Endothelial cell of hepatic sinusoid (primary cell): ENCODE measurements around the gene B3GALT4.
"Not testable (repeated sequence)": the region's sequence is repeated elsewhere in the genome, so short reads cannot be mapped to it uniquely, and the experiment has no call there.

Experiments used
- in situ Hi-C: cut with HindIII; loops from 2 replicates; pipeline ENCODE4 v1.10.0; 2017; ENCODE audit warnings: low sequenced_read_pairs

Gene B3GALT4

DNA sequence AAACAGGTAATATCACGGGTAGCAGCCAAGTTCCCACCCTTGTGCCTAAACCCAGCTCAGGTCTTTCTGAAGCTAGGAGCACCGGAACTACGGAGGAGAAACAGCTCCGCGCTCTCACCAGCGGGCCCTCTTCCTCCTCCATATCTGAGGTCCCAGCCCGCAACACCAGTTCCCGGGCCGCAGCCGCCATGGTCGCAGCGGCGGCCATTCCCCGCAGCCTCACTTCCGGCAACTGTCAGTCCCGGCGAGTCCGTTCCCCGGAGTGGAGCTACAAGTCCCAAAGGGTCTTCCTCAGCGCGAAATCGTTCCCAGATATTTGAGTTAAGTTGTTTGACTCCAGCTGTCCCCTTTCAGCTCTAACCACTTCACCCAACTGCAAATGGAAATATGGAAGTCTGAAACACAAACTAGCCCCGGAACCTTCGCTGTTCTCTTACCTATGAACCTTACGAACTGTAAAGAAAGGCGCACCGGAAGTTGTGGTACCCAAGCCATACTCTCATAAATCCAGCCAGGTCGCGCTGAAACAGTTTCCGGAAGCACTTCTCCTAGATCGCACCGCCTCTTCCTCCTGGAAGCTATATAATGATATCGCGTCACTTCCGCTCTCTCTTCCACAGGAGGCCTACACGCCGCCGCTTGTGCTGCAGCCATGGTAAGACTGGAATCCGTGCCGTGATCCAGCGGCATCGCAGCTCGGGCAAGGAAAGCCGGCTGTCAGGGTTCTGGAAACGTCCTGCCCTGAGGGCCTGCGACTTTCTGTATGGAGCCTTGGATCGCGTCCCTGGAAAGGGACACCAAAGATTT is 5.3 kb upstream of the B3GALT4 start, which contains the start of the genes RPS18 and VPS52:
RPS18 (plus strand) TSS at position 608 of the 807 bp plus-strand sequence; CDS start at position 653, 45 bp downstream.
VPS52 (minus strand) TSS at position 409 of the 807 bp plus-strand sequence; CDS start at position 208, 201 bp downstream.
- in situ Hi-C loops = no loop called here

DNA sequence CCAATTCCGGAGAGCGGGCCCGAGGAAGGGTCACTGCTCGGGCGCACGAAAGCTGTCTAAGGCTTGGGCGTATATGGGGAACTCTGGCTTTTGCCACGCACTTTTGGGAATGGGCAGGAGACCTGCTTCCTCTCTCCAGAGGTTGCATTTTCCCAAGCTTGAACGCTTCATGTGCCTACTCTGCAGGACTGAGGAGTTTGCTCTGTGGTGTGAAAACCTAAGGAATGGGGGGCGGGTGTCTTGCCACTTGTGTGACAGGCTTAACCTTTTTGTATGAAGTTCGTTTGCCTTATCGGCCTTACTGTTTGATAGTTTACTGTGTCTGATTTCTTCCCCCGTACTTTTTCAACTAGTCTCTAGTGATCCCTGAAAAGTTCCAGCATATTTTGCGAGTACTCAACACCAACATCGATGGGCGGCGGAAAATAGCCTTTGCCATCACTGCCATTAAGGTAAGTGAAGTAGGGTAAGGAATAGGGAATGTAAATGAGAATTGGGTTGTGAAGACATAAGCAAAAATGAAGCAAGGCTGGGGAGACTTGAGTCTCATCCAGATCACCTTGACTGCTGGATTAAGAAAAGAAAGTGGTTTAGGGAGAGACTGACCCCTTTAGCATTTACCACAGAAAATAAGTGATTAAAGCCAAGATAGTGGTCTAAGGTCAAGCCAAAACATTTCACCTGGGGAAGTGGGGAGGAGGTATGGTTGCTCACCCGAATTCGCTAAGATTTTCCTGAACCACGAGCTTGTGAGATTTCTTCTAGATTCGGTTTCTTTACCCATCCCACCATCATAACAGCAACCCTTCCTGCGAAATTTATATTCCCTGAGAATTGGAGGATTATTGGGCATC is 4.4 kb upstream of the B3GALT4 start:
- in situ Hi-C loops = no loop called here

DNA sequence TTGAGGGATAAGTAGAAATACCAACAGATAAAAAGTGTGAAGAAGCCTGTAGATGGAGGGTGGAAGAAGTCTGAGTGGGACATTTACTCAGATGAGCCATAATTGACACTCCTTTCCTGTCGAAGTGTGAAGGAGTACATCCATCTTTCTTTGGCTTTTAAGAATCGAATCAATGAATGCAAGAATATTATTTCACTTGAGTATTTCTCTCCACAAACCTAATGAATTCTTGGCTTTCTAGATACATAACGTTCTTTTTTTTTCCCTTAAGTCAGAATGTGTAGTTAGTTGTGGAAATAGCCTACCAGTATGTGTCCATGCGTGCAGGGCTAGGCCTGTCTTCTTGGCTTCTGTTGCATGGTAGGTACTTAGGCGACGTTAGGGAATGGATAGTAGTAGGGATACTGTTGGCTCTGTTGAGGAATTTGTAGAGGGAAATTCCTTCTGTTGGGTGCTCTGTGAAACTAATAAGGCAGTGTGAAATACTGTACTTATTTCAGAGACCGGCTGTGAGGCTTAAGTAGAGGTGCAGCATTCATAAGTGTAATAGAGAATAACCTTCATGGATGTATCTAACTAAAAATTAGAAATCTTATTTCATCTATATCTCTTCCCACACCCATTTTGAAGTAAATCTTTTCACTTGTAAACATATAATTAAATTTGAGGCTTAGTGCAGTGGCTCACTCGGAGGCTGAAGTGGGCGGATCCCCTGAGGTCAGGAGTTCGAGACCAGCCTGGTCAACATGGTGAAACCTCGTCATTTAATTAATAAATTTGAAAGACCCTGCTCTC is 3.6 kb upstream of the B3GALT4 start:
- in situ Hi-C loops = no loop called here

DNA sequence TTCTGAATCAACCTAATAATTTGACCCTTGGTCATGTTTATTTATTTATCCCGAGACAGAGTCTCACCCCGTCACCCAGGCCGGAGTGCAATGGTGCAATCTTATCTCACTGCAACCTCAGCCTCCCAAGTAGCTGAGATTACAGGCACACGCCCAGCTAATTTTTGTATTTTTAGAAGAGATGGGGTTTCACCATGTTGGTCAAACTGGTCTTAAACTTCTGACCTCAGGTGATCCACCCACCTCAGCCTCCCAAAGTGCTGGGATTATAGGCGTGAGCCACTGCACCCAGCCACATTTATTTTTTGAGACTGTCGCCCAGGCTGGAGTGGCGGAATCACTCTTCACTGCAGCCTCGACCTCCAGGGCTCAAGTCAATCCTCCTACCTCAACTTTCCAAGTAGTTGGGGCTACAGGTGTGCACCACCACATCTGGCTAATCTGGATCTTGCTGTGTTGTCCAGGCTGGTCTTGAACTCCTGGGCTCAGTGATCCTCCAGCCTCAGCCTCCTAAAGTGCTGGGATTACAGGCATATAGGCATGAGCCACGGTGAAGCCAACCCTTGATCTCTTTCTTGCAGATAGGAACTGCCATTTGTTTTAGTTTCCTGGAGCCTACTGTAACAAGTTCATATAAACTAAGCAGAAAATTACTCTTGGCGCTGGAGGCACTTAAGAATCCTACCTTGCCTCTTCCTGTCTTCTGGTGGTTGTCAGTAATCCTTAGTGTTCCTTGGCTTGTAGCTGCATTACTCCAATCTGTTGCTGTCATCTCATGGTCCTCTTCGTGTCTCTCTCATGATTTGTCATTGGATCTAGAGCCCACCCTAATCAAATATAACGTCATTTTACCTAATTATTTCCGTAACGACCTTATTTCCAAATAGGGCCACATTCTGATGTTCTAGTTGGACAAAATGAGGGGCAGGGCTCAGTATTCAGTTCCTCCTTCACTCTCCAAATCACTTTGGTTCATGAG is 2.7 kb upstream of the B3GALT4 start:
- in situ Hi-C loops = no loop called here

DNA sequence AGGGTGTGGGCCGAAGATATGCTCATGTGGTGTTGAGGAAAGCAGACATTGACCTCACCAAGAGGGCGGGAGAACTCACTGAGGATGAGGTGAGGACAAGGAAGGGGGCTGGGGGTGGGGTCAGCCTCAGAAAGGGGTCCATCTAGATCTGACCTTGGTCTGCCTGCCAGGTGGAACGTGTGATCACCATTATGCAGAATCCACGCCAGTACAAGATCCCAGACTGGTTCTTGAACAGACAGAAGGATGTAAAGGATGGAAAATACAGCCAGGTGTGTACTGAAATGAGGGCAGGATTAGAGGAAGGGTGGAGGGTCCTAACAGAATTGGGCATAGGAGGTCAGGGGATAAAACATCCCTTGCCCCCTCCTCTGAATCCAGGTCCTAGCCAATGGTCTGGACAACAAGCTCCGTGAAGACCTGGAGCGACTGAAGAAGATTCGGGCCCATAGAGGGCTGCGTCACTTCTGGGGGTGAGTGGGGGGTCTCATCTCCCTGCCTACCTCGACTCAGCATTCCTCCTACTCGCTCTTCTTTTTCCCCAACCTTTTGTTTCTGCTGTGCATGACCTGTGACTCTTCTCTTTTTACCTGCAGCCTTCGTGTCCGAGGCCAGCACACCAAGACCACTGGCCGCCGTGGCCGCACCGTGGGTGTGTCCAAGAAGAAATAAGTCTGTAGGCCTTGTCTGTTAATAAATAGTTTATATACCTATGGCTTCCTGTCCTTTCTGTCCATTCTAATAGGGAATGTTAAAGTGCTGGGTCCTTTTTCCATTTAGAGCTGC is 935 bp upstream of the B3GALT4 start:
- in situ Hi-C loops = not testable (repeated sequence)

DNA sequence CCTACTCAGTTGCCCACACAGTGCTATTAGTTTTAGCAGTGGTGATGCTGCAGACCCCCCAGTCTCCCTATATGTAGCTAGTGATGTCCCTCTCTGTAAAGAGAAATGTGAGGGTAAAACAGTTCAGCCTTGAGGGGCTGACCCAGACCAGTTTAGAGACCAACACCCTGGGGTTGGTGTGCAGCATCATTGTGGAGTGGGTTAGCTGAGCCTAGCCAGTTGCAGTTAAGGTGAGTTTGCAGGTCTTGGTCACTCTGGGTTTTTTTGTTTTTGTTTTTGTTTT is 401 bp upstream of the B3GALT4 start:
- in situ Hi-C loops = no loop called here

DNA sequence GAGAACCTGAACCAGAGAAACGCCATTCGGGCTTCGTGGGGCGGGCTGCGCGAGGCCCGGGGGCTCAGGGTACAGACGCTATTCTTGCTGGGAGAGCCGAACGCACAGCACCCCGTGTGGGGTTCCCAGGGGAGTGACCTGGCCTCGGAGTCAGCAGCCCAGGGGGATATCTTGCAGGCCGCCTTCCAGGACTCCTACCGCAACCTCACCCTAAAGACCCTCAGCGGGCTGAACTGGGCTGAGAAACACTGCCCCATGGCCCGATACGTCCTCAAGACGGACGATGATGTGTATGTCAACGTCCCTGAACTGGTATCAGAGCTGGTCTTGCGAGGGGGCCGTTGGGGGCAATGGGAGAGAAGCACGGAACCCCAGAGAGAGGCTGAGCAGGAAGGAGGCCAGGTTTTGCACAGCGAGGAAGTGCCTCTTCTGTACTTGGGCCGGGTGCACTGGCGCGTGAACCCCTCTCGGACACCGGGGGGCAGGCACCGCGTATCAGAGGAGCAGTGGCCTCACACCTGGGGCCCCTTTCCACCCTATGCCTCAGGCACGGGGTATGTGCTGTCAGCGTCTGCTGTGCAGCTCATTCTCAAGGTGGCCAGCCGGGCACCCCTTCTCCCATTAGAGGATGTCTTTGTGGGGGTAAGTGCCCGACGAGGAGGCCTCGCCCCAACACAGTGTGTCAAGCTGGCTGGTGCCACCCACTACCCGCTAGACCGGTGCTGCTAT is 904 bp downstream of the B3GALT4 start:
- in situ Hi-C loops = no loop called here

DNA sequence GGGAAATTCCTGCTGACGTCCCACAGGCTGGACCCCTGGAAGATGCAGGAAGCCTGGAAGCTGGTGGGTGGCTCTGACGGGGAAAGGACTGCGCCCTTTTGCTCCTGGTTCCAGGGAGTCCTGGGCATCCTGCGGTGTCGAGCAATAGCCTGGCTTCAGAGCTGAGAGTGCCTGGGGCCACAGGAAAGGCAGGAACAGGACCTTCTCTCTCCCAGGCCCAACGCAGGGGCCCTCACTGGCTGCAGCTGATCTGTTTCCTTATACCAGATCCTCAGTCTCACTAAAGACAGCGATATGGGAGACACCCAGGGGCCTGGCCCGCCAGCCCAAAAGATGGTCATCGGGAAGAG is 1.4 kb downstream of the B3GALT4 start:
- in situ Hi-C loops = no loop called here

DNA sequence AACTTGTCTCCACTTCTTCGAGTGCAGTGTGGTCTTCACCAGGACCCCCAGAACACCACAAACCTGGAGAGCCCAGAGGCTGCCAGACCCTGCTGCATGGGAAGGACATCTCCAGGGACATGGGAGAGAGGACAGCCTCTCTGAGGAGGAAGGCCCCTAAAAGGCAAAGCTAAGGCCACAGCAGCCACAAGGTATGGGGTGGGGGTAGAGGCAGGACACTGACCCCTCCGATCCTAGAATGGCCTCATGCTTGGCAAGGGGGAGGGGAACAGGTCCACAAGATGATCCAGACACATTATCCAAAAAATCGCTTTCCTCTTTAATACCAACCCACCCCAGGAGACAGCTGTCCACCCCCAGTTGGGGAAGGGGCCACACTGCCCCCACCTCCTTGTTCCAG is 1.9 kb downstream of the B3GALT4 start:
- in situ Hi-C loops = no loop called here

DNA sequence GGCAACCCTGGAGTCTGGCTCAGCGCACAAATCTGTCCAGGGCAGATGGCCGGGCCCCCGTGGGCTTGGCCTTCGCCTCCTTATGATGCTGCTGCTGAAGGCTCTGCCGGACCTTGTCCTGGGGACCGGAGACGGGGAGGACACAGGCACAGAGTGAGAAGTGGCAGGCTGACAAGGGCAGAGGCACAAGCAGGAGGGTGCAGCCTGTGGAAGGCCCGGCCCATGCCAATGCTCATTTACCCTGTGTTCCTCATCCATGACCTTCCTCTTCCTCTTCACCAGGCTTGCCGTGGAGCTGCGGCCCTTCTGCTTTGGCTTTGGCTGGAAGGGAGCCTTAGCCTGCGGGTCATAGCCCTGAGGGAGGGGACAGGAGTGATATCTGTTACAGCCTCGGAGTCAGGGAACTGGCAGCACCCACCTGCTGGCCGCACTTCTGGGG is 2.4 kb downstream of the B3GALT4 start:
- in situ Hi-C loops = no loop called here

DNA sequence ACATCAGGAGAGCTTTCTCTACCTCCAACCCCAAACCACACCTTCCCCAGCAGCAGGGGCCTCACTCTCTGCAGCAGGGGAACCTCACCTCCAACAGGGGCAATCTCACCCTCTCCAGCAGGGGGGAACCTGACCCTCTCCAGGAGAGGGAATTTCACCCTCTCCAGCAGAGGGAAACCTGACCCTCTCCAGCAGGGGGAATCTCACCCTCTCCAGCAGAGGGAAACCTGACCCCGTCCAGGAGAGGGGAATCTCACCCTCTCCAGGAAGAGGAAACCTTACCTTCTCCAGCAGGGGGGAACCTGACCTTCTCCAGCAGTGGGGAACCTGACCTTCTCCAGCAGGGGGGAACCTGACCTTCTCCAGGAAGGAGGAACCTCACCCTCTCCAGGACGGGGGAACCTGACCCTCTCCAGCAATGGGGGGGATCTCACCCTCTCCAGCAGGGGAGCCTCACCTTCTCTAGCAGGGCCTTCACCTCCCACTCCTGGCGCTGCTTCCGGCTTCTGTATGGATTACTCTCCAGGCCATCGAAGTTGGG is 3.1 kb downstream of the B3GALT4 start:
- in situ Hi-C loops = no loop called here

DNA sequence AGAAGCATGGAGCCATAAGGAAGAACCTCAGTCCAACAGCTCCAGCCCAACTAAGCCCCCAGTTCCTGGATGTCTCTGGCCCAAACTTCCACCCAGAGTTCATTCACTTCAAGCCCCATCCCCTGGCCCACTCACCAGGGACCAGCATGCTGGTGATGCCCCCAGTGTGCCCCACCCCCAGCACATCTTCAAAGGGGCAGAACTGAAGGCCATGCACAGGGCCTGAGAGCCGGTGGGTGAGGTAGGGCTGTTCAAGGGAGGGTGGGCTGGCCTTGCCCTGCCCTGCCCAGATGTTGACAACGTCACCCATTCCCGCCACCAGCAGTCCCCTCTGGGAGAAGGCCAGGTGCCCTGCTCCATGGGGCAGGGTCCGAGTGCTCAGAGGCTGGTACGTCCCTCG is 3.6 kb downstream of the B3GALT4 start:
- in situ Hi-C loops = no loop called here

DNA sequence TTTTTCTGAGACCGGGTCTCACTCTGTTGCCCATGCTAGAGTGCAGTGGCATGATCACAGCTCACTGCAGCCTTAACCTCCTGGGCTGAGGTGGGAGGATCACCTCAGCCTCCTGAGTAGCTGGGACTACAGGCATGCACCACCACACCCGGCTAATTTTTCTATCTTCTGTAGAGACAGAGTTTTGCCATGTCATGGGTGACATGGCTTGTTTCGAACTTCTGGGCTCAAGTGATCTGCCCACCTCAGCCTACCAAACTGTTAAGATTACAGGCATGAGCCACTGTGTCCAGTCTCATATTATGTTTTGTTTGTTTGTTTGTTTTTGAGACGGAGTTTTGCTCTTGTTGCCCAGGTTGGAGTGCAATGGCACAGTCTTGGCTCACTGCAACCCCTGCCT is 8.3 kb downstream of the B3GALT4 start:
- in situ Hi-C loops = not testable (repeated sequence)

DNA sequence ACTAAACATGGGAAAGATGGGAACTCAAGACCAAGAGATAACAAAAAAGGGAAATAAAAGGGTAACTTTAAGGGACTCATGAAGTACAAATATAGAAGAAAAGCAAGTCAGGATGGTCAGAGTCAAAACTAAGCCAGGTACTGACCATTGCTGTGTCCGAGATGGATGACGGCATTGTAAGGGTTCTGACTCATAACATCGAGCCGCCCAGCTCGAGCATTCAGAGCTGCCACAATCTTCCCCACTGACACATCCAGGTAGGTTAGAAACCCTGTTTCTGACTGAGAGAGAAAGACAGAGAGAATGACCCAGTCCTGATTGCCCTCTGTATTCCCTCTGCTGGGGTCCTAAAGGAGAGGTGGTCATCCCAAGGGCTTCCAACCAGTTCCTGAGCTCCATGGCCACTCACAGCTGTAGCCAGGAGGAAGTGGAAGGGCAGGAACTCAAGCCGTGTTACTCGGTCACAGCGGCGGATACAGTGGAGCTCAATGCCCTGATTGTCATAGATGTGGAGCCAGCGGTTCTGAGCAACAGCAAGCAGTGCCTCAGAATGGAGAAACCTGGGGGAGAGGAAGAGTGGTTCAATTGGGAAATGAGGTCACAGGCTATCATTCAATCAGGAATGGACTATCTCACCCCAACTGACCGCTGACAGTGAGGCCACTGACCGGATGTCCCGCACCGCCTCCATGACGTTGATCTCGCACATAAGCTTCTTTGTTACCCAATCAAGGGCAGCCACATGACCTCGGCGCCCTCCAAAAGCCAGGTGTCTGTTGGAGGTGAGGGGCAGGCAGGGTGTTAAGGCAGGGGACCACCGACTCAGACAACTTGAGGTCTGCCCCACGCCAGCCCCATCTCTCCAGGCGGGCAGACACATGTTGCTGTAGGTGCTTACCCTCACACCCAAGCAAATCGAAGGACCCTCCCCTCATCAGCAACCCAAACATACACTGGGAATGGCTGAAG is 10.3 kb downstream of the B3GALT4 start:
- in situ Hi-C loops = no loop called here

DNA sequence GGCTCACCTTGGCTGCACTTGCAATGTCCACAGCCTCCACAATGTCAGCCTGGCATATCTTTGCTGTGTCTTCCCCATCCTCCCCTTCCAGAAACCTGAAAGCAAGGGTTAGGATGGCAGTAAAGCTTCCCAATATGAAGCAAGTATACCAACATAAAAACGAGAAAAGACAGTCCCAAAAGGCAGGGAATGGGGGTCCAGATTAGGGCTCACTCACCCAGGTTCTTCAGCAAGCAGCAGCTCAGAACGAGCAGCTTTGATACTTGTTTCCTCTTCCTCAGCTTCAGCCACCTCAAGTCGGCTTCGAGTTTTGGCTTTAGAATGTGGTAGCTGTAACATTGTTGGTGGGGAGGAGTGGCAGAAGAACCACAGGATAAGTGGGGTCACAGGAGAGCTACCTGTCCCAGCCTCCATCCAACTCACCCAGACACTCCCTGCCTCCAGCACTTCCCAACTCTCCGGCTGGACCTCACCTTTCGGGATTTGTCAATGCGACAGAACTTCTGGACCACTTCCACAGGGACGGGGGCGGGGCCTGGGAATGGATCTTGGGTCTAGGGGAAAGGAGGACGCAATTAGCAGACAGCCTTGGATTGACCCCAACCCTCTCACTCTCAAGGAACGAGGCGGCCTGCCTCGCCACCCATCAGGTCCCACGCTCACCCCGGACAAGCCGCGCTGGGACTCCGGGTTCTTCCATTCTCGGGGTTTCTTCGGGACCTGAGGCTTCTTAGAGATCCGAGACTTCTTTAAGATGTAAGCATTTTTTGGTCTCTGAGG is 11.4 kb downstream of the B3GALT4 start:
- in situ Hi-C loops = no loop called here

DNA sequence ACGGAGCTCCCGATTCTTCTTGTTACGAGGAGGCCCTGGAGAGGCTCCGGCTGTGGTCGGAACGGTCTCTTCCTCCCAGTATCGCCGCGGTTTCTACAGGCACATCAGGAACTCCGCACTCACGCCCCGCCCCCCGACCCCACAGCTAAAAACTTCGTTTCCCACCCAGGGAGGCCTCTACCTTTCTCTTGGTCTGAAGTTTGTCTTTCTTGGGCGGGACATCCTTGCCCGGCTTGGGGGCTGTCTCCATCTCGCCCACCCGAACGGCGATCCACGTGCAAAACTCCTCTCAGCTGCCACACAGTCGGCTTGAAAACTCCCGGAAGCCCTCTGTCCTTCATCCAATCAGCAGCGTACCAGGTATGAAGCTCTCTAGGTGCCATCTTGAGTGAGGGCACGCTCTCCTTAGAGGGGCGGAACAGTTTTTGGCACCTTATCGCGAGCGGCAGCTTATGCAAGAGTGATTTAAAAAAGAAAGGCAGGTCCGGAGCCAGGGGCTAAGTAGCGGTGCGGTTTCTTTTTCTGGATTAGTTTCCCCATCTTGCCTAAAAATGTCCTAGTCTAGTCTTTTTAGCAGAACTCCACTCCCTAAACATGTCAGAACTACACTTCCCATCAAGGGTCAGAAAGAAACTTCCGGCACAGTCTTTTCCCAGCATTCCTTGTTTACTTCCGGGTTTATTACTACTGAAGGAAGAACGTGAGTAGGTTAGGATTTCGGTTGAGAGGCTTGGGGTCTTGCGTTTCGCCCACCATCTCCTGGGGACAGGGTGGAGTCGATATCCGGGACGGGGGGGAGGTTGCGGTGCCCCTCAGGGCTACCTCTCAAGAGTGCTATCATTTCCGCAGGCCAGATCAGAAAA is 12.2 kb downstream of the B3GALT4 start, which contains the start of the genes PFDN6 and WDR46:
PFDN6 (plus strand) TSS at position 681 of the 863 bp plus-strand sequence. CDS start 256 bp downstream, outside the sequence.
WDR46 (minus strand) TSS at position 319 of the 863 bp plus-strand sequence; CDS start at position 250, 69 bp downstream.
- in situ Hi-C loops = no loop called here
